M059J (cell line): ENCODE measurements around the gene METTL25. TPM values are rescaled to one million over a fixed set of nuclear protein-coding genes. Genes with fewer than 3 reads are reported as not detected.
"Not testable (repeated sequence)": the region's sequence is repeated elsewhere in the genome, so short reads cannot be mapped to it uniquely, and the experiment has no call there.

Experiments used
- DNase-seq: peaks from one replicate; pipeline ENCODE4 v3.0.0-alpha.2; 2012; ENCODE audit warnings: low read depth
- total RNA-seq: library from RNA; depleted of rRNA; stranded (reverse); fragments of >200 nt; shearing (Covaris generic); gene quantifications from 2 replicates; pipeline ENCODE4 v1.2.3, GENCODE V29; 2014; rRNA removed

The METTL25 gene, protein sequence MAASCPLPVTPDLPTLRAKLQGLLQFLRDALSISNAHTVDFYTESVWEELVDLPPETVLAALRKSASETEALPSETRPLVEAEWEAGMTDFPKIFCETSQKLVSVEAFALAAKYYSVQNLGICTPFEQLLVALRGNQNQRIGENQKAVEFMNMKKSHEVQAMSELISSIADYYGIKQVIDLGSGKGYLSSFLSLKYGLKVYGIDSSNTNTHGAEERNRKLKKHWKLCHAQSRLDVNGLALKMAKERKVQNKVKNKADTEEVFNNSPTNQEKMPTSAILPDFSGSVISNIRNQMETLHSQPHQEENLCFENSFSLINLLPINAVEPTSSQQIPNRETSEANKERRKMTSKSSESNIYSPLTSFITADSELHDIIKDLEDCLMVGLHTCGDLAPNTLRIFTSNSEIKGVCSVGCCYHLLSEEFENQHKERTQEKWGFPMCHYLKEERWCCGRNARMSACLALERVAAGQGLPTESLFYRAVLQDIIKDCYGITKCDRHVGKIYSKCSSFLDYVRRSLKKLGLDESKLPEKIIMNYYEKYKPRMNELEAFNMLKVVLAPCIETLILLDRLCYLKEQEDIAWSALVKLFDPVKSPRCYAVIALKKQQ
- total RNA-seq, result 2.6 and 2.7 TPM in 2 replicates

DNA sequence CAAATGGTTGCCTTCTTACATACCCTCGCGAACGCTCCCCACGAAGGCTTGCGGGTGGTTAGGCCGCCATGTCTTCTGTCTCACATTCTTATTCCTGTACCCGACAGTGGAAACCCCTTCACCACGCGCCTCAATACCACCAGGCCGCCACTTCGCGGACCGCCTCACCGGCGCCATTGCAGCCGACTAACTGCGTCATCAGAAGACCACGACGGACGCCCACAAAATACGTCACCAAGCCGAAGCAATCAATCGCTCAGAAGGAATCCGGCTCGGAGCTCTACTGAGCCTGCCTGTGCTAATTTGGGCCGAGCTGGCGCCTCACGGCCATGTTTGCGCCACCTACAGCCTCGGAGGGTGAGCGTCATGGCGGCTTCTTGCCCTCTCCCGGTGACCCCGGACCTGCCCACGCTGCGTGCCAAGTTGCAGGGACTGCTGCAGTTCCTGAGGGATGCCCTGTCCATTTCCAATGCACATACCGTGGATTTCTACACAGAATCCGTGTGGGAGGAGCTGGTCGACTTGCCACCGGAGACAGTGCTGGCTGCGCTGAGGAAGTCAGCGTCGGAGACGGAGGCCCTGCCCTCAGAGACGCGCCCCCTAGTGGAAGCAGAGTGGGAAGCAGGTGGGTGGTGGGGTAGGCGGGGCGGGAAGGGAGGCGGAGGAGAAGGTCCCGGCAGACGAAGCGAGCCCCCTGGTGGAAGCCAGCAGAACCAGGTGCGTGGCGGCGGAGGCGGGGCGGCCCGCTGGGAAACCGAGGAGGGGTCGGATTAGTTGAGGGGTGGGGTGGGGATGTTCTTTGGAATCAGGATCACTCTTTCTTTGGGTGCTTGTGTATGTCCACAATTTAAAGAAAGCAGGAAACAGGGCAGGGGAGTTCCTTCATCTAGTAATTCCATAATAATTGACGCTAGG, at the start of gene METTL25, which contains the start of gene CCDC59:
Gene METTL25 (plus strand): TSS at position 330 of the 915 bp plus-strand sequence. CDS start 37 bp downstream, at position 367.
Gene CCDC59 (minus strand): TSS at position 188 of the 915 bp plus-strand sequence. CDS start 11 bp downstream, at position 177.
- DNase-seq, result peak; percentile 95

DNA sequence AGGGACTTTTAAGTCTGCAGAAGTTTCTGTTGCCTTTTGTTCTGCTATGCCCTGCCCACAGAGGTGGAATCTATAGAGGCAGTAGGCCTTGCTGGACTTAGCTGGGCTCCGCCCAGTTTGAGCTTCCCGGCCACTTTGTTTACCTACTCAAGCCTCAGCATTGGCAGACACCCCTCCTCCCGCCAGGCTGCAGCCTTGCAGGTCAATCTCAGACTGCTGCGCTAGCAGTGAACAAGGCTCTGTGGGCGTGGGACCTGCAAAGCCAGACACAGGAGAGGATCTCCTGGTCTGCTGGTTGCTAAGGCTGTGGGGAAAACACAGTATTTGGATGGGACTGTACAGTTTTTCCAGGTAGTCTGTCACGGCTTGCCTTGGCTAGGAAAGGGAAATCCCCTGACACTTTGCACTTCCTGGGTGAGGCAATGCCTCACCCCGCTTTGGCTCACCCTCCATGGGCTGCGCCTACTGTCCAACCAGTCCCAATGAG, 43.9 kb upstream of the METTL25 start:
- no peak for DNase-seq

DNA sequence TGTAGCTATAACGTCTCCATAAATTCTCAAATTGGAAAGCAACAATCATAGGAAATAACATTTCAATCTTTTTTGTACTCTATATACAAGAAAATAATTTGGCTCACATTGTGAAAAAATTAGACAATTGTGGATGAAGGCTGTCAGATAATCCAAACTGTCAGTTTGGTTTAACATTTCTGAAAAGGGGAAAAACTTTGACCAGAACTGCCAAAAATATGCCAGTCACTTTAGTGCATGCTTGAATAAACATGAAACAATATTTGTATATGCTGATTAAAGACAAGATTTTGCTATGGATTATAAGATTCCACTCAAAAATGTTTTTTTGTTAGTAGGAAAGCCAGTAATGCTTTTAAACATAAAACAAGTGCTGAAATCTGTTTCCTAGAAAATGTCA, 39.1 kb upstream of the METTL25 start:
- DNase-seq, result no peak

DNA sequence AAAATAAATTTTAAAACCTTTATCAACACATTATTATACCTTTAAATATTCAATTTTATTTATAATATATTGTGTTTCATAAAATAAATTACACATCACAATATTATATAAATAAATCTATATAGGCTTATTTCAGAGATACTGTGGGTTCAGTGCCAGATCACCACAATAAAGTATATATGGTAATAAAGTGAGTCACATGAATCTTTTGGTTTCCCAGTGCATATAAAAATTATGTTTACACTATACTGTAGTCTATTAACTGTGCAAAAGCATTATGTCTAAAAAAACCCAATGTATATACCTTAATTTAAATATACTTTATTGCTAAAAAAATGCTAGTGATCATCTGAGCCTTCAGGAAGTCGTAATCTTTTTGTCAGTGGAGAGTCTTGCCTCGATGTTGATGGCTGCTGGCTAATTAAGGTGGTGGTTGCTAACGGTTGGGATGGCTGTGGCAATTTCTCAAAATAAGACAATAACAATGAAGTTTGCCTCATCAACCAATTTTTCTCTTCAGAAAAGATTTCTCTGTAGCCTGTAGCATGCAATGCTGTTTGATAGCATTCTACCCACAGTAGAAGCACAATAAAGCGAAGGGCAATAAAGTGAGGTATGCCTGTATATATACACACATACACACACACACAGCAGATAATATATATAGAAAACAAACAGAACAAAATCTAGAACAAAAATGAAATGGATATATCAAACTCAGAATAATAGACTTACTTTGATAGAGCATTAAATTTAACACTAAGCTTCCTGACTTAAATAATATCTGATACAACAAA, 32.6 kb upstream of the METTL25 start:
- DNase-seq, result no peak

DNA sequence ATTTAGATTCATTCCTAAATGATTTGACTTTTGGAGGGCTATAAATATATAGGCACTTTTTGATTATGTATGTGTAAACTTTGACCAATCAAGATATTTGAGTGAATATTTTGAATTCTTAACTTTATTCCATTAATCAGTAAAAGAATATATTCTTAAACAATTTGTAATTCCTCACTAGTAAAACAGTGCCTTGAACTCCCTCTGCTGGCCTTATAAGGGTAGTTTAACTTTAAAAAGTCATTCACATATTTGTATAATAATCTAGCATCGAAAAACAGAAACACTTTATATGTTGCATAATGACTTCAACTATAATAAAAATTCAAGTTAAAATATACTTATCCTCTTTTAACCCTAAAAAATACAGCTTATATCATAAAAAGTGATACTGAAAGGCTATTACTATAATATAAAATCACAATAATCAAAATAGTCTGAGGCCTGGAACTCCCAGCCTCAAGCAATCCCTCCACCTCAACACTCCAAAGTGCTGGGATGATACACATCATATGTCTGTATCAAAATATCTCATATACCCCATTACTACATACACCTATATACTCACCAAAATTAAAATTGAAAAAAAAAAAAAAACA, 31.3 kb upstream of the METTL25 start:
- DNase-seq, result peak; percentile 8

DNA sequence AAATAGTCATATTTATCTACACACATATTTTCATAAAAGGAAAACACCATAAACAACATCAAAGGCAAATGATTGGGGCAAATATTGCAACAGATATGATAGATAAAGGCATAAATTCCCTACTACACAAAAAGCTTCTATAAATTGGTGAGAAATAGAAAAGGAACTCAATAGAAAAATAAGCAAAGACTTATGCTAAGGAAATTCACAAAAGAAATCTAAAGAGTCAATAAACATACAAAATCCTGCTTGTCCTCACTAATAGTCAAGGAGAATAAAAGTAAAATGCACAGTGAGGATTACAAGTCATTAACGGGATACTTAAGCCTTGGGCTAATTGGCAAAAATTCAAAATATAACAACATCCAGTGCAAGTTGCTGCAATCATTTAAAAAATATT, 30.5 kb upstream of the METTL25 start:
- no peak for DNase-seq

DNA sequence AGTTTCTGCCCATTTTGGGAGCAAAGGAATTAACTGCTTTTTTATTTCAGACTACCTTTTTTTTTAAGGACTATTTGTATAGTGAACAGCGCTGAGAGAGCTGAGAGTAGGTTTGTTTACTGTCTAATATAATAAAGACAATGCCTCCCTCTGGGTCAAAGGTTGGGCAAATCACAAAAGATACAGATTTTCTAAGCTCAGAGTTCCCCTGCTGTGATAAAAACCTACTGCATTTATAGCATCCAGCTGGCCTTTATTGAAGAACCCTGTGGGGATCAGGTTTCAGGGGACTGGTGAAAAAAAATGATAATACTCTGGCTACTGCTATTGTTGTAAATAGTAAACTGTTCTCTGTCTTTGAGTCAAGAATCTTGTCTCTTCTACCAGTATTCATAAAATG, 28.8 kb upstream of the METTL25 start:
- DNase-seq, result no peak

DNA sequence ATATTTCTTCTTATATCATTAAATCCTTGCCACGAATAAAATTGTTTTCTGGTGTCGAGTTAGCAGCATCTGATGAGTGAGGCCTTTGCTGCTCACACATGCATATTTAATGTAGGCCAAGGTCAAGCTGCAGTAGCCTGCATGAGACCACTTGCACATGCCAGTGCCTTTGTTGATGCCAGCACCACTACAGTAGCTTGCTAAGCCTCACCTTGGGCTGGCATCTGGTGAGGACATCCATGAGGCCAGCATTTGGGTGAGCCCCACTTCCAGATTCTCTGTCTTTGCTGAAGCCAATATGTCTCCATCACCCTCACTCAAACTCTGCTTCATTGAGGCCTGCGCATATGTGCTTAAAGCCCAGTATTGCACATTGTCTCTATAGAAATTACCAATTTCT, 8.2 kb upstream of the METTL25 start:
- DNase-seq, result no peak

DNA sequence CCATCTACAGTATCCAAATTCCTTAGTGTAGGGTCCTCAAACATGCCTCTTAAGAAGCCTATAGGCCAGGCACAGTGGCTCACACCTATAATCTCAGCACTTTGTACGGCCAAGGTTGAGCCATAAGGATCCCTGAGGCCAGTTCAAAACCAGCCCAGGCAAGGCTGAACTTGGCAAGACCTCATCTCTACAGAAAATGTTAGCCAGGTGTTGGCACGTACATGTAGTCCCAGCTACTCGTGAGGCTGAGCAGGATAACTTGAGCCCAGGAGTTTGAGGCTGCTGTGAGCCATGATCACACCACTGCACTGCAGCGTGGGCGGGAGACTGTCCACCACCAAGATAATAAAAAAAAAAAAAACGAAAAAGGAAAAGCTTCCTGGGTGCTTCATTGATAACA, 6.9 kb upstream of the METTL25 start:
- DNase-seq, result no peak

DNA sequence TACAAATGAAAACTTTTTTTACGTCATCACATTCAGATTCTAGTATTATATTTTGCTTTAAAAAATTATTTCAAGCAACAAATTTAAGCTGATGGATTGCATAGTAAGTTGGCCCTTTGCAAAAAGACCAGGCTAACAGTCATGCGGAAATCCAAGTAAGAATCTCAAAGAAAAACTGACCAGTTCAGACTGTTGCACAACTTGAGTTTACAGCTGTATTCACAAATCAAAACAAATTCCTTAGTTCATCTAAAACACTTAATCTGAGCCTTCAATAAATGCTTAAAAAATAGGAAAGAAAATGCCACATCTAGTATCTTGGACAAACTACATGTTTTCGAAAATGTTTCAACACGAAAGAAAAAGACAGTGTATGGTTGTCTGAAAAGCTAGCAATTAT, 989 bp upstream of the METTL25 start:
- DNase-seq, result no peak

DNA sequence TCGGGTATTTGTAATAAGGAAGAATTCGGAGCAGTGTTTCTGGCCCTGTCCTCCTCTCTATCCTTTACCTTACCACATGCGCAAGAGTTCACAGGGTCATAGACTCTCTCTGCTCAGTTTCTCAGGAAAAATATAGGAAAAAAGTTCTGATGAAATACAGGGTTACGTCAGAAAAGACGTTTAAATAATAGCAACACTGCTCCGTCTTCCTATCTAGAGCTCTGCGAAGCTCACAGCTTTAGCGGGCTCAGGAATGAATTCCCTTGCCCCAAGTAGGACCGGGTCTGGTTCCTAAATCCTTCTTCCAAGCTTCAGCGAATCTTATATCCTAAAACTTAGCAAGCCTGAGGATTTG, 507 bp upstream of the METTL25 start:
- DNase-seq, result no peak

DNA sequence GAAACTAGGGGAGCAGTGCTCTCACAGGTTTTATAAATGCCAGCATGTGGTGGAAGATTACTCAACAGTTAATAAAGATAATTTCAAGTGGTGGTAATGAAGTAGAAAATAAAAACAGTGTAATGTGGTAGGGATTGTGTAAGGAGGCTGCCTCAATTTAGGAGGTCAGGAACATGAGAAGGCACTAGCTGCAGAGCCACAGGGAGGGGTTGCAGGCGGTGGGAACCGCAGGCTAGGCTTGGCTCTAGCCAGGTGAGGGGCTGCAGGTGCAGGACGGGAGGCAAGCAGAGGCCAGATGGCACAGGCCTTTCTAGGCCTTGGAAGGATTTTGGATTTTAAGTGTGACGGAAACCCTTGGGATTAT, 768 bp downstream of the METTL25 start:
- DNase-seq, result peak; percentile 2

DNA sequence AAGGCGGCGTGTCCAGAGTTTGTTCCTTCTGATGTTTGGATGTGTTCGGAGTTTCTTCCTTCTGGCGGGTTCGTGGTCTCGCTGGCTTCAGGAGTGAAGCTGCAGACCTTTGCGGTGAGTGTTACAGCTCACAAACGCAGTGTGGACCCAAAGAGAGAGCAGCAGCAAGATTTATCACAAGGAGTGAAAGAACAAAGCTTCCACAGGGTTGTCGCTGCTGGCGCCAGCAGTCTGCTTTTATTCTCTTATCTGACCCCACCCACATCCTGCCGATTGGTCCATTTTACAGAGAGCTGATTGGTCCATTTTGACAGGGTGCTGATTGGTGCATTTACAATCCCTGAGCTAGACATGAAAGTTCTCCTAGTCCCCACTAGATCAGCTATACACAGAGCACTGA, 2.5 kb downstream of the METTL25 start:
- DNase-seq, result not testable (repeated sequence)

DNA sequence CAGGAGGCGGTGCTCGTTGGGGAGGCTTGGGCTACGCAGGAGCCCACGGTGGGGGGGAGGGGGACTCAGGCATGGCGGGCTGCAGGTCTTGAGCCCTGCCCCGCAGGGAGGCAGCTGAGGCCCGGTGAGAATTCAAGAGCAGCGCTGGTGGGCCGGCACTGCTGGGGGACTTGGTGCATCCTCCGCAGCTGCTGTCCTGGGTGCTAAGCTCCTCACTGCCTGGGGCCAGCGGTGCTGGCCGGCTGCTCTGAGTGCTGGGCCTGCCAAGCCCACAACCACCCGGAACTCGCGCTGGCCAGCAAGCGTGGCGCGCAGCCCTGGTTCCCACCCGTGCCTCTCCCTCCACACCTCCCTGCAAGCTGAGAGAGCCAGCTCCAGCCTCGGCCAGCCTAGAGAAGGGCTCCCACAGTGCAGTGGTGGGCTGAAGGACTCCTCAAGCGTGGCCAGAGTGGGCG, 3.2 kb downstream of the METTL25 start:
- DNase-seq, result no peak

DNA sequence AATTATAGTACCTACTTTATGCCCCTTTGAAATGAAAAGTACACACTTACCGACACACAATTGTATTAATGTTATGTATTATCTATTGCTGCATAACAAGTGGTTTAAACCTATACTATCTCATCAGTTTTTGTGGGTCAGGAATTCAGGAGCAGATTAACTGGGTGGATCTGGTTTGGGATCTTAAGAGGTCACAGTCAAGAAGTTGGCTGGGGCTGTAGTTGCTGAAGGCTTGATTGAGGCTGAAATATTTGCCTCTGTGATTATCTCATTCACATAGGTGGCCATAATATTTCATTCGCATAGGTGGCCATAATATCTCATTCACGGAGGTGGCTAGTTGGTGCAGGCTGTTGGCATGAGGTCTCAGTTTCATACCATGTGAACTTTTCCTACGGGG, 5.7 kb downstream of the METTL25 start:
- no peak for DNase-seq

DNA sequence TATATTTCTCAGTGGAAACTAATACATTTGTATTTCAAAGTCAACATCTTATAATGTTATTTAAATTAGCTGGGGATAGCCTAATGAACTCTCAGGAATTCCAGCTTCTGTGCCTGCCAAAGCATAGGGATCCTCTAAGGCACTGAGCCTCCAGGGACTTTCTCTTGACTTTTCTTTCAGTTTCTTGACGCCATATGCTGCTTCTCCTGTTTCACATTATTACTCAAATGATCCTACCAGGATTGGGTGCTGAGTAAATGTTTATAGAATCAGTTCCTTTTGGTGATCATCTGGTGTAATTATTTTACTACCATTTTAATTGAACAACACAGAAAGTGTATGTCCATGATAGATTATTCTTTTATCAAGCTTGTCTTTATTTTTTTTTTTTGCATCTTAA, 7.9 kb downstream of the METTL25 start:
- DNase-seq, result peak; percentile 2

DNA sequence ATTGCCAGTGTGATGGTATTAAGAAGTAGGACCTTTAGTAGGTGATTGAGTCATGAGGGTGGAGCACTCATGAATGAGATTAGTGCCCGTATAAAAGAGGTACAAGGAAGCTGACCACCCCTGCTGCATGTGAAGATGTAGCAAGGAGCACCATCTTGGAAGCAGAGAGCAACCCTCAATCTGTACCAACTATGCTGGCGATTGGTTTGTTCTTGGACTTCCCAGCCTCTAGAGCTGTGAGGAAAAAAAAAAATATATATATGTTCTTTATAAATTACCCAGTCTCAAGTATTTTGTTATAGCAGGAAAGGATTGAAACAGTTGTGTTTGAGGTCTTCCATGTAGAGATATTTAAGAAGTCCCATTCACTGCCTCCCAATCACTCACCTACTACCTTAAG, 16.9 kb downstream of the METTL25 start:
- no peak for DNase-seq

DNA sequence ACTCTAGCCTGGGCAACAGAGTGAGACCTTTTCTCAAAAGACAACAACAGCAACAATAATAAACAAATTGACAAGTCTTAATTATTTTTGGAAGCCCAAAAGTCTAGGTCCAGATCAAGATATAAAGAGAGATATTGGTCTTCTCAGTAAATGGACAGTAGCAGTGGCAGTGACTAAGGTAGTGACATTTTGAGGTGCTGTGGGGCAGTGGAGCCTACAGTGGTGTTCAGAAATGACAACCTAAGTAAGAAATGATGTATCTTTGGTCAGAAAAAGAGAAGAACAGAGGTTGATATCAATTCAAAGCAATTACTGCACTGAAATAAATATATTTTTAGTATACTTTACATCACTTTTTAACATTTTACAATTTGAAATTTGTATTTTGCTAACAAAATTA, 20.7 kb downstream of the METTL25 start:
- DNase-seq, result no peak

DNA sequence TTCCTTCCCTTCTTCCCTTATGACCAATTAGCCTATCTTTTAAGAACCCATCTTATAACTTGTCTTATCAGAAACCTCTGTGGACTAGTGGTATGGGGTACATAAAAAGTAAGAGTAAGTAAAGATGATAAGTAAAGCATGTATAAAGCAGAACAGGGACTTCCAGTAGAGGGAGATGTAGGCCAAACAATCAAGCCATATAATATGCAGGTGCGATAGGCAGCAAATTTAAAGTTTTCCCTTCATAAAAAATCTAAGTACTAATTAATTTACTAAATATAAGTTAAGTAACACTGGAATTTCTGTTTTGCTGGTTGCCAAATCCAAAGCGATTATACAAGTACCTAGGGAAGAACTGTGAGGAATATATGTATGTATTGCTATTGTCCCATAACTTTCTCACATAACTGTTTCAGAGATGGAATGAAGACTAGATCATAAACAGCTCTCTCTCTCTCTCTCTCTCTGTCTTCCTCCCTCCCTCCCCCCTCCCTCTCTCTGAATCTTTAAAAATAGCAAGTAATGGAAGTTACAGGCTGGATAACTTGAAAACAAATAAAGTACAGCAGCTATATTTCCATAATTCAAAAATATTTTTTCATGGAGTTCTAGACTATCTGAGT, 25.7 kb downstream of the METTL25 start:
- peak; percentile 9 for DNase-seq

DNA sequence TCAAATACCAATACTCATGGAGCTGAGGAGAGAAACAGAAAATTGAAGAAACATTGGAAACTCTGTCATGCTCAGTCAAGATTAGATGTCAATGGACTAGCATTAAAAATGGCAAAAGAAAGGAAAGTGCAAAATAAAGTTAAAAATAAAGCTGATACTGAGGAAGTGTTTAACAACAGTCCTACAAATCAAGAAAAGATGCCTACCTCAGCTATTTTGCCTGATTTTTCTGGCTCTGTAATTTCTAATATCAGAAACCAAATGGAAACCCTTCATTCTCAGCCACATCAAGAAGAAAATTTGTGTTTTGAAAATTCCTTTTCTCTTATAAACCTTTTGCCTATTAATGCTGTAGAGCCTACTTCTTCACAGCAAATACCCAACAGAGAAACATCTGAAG, 40.5 kb downstream of the METTL25 start:
- no peak for DNase-seq
